C4-2B (cell line): ENCODE results near the gene SMOC2.

ENCODE experiments used
- H3K27ac ChIP-seq: fragments of 450-650 bp; 2 replicates; pipeline ENCODE4 v1.5.1; 2017
- CTCF ChIP-seq: fragments of 450-650 bp; conservative IDR thresholded peaks from 2 replicates; pipeline ENCODE4 v1.5.1; 2017; ENCODE audit warnings: mild to moderate bottlenecking
- ZFX ChIP-seq: fragments of 450-650 bp; IDR thresholded peaks from 2 replicates; pipeline ENCODE4 v1.6.1; 2017

SMOC2 gene

GRCh38 chr6:168602576-168602975 lies 161.6 kb downstream of the SMOC2 start:
- no peak for TF ChIP-seq CTCF
- TF ChIP-seq ZFX, result no peak
- H3K27ac ChIP-seq, result no peak overlapping the region

- no peak overlapping the region for H3K27ac ChIP-seq
- TF ChIP-seq CTCF (no peak), ZFX (no peak)
Measured at GRCh38 chr6:168603234-168603633, 162.2 kb downstream of the SMOC2 start.

- TF ChIP-seq CTCF, result no peak
- TF ChIP-seq ZFX, result no peak
- no peak overlapping the region for H3K27ac ChIP-seq
Measured at GRCh38 chr6:168605964-168606363, 165.0 kb downstream of the SMOC2 start.

GRCh38 chr6:168606722-168607121 lies 165.7 kb downstream of the SMOC2 start:
- H3K27ac ChIP-seq, result no peak overlapping the region
- no peak for TF ChIP-seq CTCF
- TF ChIP-seq ZFX, result no peak

- TF ChIP-seq CTCF (no peak), ZFX (no peak)
- no peak overlapping the region for H3K27ac ChIP-seq
Measured at GRCh38 chr6:168607272-168608112, 166.5 kb downstream of the SMOC2 start.

GRCh38 chr6:168608113-168608400 lies 167.1 kb downstream of the SMOC2 start:
- no peak for TF ChIP-seq ZFX
- TF ChIP-seq CTCF, result no peak
- H3K27ac ChIP-seq, result no peak overlapping the region

GRCh38 chr6:168609026-168609685 lies 168.2 kb downstream of the SMOC2 start:
- H3K27ac ChIP-seq, result no peak overlapping the region
- TF ChIP-seq CTCF (no peak), ZFX (no peak)
